Activated naive CD4-positive, alpha-beta T cell treated with anti-CD3 and anti-CD28 coated beads, Interleukin-2, amount 10 ng/mL, durations not matched to agents 7 days and 5 days (primary cell): Measurements from ENCODE around the gene KRT10.

Experiments used
- CTCF ChIA-PET: fragments of 350-600 bp; sonication (Branson Sonifier 250); formaldehyde crosslinking; loops from one replicate; lab custom pipeline; 2021; ENCODE audit warnings: antibody characterized with exemption; lab: Charles Lee
- DNase-seq: peaks from one replicate; pipeline ENCODE4 v3.0.0-alpha.2; 2020
- H3K27ac Mint-ChIP-seq: one replicate; pipeline ENCODE4 v1.8.0; 2021; ENCODE audit warnings: mild to moderate bottlenecking, moderate library complexity, mixed read lengths
- H3K27me3 Mint-ChIP-seq: one replicate; pipeline ENCODE4 v1.8.0; 2021; ENCODE audit warnings: mild to moderate bottlenecking, mixed read lengths
- H3K36me3 Mint-ChIP-seq: one replicate; pipeline ENCODE4 v1.8.0; 2021; ENCODE audit warnings: mixed read lengths
- H3K4me1 Mint-ChIP-seq: one replicate; pipeline ENCODE4 v1.8.0; 2021; ENCODE audit warnings: mixed read lengths
- H3K4me3 Mint-ChIP-seq: one replicate; pipeline ENCODE4 v1.8.0; 2021; ENCODE audit warnings: mild to moderate bottlenecking, moderate library complexity, mixed read lengths
- H3K9me3 Mint-ChIP-seq: one replicate; pipeline ENCODE4 v1.8.0; 2021; ENCODE audit warnings: mixed read lengths

Gene KRT10

GRCh38 chr17:40809721-40810421 is 12.5 kb downstream of the KRT10 start:
- Mint-ChIP-seq H3K27me3 (peaks cover 63% of the 10 kb centered on the region), H3K36me3 (no peaks in the 10 kb centered on the region), H3K4me1 (no peaks in the 10 kb centered on the region)

DNA sequence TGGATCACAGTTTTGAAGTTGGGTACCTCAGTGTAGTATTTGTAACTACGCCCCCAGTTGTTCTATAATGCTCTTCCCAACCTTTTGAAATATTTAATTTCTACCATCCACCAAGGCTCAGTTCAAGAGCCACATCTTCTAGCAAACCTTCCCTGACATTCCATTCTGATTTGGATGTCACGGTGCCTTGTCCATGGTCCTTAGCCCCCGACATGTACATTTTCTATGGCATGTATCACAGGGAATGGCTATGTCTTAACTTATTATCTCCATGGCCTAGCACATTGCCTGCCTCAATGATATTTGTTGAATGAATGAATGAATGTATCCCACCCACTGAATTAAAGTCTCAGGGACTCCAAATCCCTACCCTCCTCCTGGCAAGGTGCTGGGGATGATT is 16.3 kb downstream of the KRT10 start:
- peaks cover 2% of the 10 kb centered on the region for H3K4me1 Mint-ChIP-seq
- CTCF ChIA-PET: interaction anchor here (1.4 kb wide), 1 partner anchor 842 kb away, joined by 7 read pairs; no protein-coding TSS in a partner anchor
- DNase-seq: no peak
- H3K4me3 Mint-ChIP-seq: no peak overlapping the region
- H3K27me3 Mint-ChIP-seq: peaks cover 48% of the 10 kb centered on the region
- H3K36me3 Mint-ChIP-seq: no peaks in the 10 kb centered on the region
- no peak overlapping the region for H3K27ac Mint-ChIP-seq
- H3K9me3 Mint-ChIP-seq: no peaks in the 10 kb centered on the region

More at GRCh38 chr17:40809721-40810421, 12.5 kb downstream of the KRT10 start:
- H3K4me3 Mint-ChIP-seq: no peak overlapping the region
- peaks cover 3% of the 10 kb centered on the region for H3K9me3 Mint-ChIP-seq
- no peak for DNase-seq
- no peak overlapping the region for H3K27ac Mint-ChIP-seq
- CTCF ChIA-PET: interaction anchor here (0.9 to 1.4 kb wide), 2 partner anchors 9 to 17 kb away, joined by 3 to 4 read pairs; no protein-coding TSS in a partner anchor

DNA sequence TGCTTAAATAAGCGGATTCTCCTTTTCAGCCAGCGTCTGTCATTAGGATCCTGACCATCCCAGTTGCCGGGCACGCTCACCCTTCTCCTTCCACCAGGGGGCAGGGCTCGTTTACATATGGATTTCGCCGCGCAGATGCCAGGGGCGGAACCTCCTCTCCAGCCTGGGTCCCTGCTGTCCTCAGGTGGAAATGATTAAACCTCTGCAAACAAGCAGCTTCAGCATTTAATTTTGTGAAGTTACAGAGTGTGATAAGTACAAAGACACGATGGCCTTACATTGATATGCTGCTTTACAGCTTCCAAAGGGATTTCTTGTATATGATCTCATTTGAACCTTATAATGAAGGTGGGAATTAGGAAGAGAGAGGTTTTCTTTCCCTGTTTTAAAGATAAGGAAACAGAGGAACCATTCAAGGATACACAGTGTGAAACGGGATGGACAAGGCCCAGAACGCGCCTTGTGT is 18.8 kb downstream of the KRT10 start:
- Mint-ChIP-seq H3K27me3 (peaks cover 44% of the 10 kb centered on the region), H3K4me3 (no peak overlapping the region), H3K27ac (no peak overlapping the region), H3K36me3 (no peaks in the 10 kb centered on the region), H3K9me3 (no peaks in the 10 kb centered on the region), H3K4me1 (peaks cover 2% of the 10 kb centered on the region)
- peak; percentile 81 for DNase-seq
- CTCF ChIA-PET: interaction anchor here (0.5 to 1.4 kb wide), 3 partner anchors 13 to 859 kb away, joined by 3 to 4 read pairs (median 3); no protein-coding TSS in a partner anchor

- CTCF ChIA-PET: no interaction called here
These were observed 21.3 kb downstream of the KRT10 start for GRCh38 chr17:40801157-40801556.

DNA sequence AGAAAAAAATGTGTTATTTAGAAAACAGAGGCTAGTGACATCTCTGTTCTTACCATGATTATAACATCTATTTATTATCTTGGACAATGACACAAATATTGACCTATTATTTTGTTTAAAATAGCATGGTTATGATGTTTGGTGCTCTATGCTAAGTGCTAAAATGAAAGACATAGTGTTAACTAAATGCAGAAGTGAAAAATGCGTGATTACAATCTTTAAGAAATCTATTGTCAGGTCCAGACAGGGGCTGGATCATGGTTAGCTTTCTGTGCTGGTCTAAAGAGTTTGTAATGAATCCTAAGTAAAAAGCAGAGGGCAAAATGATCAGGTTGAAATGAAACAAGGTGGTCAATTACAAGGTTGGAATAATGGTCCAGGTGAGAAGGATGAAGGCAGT is 22.0 kb downstream of the KRT10 start:
- Mint-ChIP-seq H3K36me3 (no peaks in the 10 kb centered on the region), H3K27ac (no peak overlapping the region), H3K9me3 (no peaks in the 10 kb centered on the region), H3K4me1 (peaks cover 2% of the 10 kb centered on the region), H3K4me3 (no peak overlapping the region), H3K27me3 (peaks cover 40% of the 10 kb centered on the region)
- no peak for DNase-seq
- CTCF ChIA-PET: no interaction called here

More at GRCh38 chr17:40801157-40801556, 21.3 kb downstream of the KRT10 start:
- Mint-ChIP-seq H3K27me3 (peaks cover 42% of the 10 kb centered on the region), H3K27ac (no peak overlapping the region), H3K9me3 (no peaks in the 10 kb centered on the region), H3K36me3 (no peaks in the 10 kb centered on the region), H3K4me1 (peaks cover 2% of the 10 kb centered on the region), H3K4me3 (no peak overlapping the region)
- no peak for DNase-seq

DNA sequence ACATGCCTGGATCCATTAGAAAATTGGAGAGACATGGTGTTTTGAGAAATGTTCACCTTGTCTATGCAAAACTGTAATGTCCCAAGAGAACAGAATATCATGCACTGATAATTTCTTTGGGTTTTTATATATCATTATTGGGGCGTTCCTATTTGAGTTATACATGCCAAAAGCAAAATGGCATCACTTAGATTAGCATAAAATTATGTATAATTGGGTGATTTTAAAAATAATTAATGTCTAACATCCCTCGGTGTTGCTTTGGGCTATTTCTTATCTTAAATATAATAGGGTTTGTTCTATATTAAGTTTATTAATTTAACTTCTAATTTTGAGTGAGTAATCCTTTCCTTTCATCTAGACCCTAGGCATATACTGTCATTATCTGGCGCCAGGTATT is 22.6 kb downstream of the KRT10 start, which contains the start of gene KRT28:
Gene KRT28, minus strand, starts transcription at position 101 of the 400 bp plus-strand sequence. Its CDS starts 66 bp downstream, at position 35.
- no peak within 1 kb of the TSS for H3K27ac Mint-ChIP-seq
- no peaks in the 10 kb centered on the region for H3K36me3 Mint-ChIP-seq
- CTCF ChIA-PET: no interaction called here
- no peaks in the 10 kb centered on the region for H3K9me3 Mint-ChIP-seq
- peaks cover 38% of the 10 kb centered on the region for H3K27me3 Mint-ChIP-seq
- no peak within 1 kb of the TSS for H3K4me3 Mint-ChIP-seq
- H3K4me1 Mint-ChIP-seq: peaks cover 2% of the 10 kb centered on the region
- DNase-seq: no peak

DNA sequence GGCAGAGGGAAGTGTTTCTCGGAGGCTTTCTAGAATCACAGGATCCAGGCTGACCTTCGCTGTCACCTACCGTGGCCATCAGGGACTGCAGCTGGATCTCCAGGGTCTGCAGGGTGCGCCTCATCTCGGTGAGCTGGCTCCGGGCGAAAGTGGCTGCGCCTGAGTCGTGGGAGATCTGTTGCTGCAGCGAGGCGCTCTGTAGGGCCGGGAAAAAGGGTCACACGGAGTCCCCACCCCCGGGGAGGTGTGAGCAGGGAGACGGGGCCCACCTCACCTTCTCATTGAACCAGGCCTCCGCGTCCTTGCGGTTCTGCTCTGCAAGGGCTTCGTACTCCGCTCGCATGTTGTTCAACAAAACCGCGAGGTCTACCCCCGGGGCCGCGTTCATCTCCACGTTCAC is 25.6 kb downstream of the KRT10 start:
- Mint-ChIP-seq H3K27ac (no peak overlapping the region), H3K4me1 (no peaks in the 10 kb centered on the region), H3K36me3 (no peaks in the 10 kb centered on the region), H3K9me3 (no peaks in the 10 kb centered on the region), H3K4me3 (no peak overlapping the region), H3K27me3 (peaks cover 42% of the 10 kb centered on the region)
- no peak for DNase-seq
- CTCF ChIA-PET: no interaction called here

- Mint-ChIP-seq H3K36me3 (no peaks in the 10 kb centered on the region), H3K4me1 (no peaks in the 10 kb centered on the region), H3K9me3 (no peaks in the 10 kb centered on the region), H3K27me3 (peaks cover 42% of the 10 kb centered on the region), H3K4me3 (no peak overlapping the region), H3K27ac (no peak overlapping the region)
- no peak for DNase-seq
- CTCF ChIA-PET: interaction anchor here (1.1 kb wide), 1 partner anchor 176 kb away, joined by 3 read pairs; no protein-coding TSS in a partner anchor
These were observed 27.3 kb downstream of the KRT10 start for GRCh38 chr17:40795019-40795667.

DNA sequence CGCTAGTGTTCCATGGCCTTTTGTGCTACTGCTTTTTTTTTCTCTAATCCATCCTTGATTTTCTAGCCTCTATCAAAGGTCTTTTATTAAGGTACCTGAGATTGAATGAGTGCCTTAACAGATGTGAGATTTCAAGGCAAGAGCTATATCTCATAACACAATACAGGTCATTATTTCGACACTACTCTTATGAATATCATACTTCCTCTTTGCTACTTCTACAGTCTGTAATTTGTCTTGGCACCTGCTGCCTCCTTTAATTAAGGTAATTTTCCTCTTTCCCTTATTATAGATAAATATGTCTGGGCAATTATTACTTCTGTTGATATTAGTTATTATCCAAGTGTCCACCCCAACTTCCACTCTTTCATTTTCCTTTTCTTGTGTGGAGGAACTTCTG is 27.9 kb downstream of the KRT10 start:
- CTCF ChIA-PET: interaction anchor here (1.1 kb wide), 1 partner anchor 175 kb away, joined by 3 read pairs; no protein-coding TSS in a partner anchor
- H3K27me3 Mint-ChIP-seq: peaks cover 41% of the 10 kb centered on the region
- DNase-seq: no peak
- no peaks in the 10 kb centered on the region for H3K9me3 Mint-ChIP-seq
- H3K27ac Mint-ChIP-seq: no peak overlapping the region
- no peaks in the 10 kb centered on the region for H3K36me3 Mint-ChIP-seq
- H3K4me3 Mint-ChIP-seq: no peak overlapping the region
- no peaks in the 10 kb centered on the region for H3K4me1 Mint-ChIP-seq

GRCh38 chr17:40793832-40794231 is 28.6 kb downstream of the KRT10 start:
- Mint-ChIP-seq H3K27ac (no peak overlapping the region), H3K4me1 (no peaks in the 10 kb centered on the region), H3K36me3 (no peaks in the 10 kb centered on the region), H3K4me3 (no peak overlapping the region), H3K27me3 (peaks cover 43% of the 10 kb centered on the region), H3K9me3 (no peaks in the 10 kb centered on the region)
- CTCF ChIA-PET: no interaction called here
- DNase-seq: no peak

DNA sequence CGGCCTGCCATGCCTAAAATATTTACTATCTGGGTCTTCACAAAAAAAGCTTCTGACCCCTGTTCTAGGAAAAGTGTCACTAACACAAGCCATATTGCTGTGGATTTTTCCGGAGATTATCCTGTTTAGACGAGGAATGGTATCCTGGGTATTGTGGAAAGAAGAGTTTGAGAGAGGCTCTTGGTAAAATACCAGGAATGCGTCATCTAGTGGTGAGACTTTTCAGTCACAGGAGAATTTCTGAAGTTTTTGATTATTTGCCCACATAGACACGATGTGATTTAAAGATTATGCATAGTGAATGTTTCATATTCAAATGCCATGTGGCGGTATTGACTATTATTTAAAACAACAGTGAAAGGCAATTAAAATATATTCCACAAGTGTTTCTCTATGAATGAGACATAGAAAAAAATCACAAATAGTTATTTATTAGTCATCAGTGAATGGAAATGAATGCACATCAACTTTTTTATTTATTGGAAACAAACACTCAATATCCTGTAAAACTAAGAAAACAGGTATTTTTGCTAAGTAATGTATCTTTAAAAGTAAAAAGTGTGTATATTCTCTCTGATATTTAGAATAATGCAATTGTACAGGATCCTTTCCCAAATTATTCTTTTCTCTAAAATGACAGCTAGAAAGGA is 30.5 kb downstream of the KRT10 start:
- peaks cover 39% of the 10 kb centered on the region for H3K27me3 Mint-ChIP-seq
- no peak for DNase-seq
- CTCF ChIA-PET: interaction anchor here (0.7 to 1.6 kb wide), 6 partner anchors 18 to 874 kb away, joined by 3 to 4 read pairs (median 3); no protein-coding TSS in a partner anchor
- peak overlapping the region; percentile 6 for H3K27ac Mint-ChIP-seq
- H3K9me3 Mint-ChIP-seq: no peaks in the 10 kb centered on the region
- no peaks in the 10 kb centered on the region for H3K4me1 Mint-ChIP-seq
- H3K4me3 Mint-ChIP-seq: no peak overlapping the region
- no peaks in the 10 kb centered on the region for H3K36me3 Mint-ChIP-seq

DNA sequence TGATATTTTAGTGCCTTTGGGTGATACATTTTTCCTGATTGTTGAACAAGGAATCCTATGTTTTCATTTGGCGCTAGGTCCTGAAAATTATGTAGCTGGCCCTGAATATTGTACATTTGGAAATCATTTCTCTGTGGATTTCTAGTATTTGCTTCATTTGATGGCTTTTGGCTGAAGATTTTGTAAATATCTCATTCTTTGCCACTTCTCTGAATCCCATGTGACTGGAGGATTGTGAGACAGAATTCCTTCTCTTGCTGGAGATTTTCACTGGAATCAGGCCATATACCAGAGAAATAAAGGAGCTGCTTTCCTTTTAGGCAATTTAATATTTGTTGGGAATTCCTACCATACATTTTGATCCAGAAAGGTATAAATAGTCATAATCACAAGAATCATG is 31.3 kb downstream of the KRT10 start:
- CTCF ChIA-PET: interaction anchor here (0.7 to 1.6 kb wide), 4 partner anchors 171 to 875 kb away, joined by 3 to 4 read pairs (median 3); no protein-coding TSS in a partner anchor
- no peaks in the 10 kb centered on the region for H3K36me3 Mint-ChIP-seq
- H3K27me3 Mint-ChIP-seq: peaks cover 31% of the 10 kb centered on the region

GRCh38 chr17:40782450-40782849 is 40.0 kb downstream of the KRT10 start, which contains the start of gene KRT27:
Gene KRT27, minus strand, starts transcription at chr17:40782550. Its CDS starts 57 bp downstream, at chr17:40782493.
- DNase-seq: no peak
- Mint-ChIP-seq H3K36me3 (no peaks in the 10 kb centered on the region), H3K9me3 (no peaks in the 10 kb centered on the region), H3K4me3 (no peak within 1 kb of the TSS), H3K4me1 (no peaks in the 10 kb centered on the region), H3K27ac (no peak within 1 kb of the TSS), H3K27me3 (peaks cover 43% of the 10 kb centered on the region)
- CTCF ChIA-PET: no interaction called here

More for the DNA sequence above, 31.3 kb downstream of the KRT10 start:
- no peak overlapping the region for H3K4me3 Mint-ChIP-seq
- no peak for DNase-seq
- H3K4me1 Mint-ChIP-seq: no peaks in the 10 kb centered on the region
- H3K9me3 Mint-ChIP-seq: no peaks in the 10 kb centered on the region
- no peak overlapping the region for H3K27ac Mint-ChIP-seq
